ENCODE data around the gene HMX2. TPM values are rescaled to one million over a fixed set of nuclear protein-coding genes. Genes with fewer than 3 reads are reported as not detected.

The HMX2 gene
- polyA plus RNA-seq, 1 donor (not counting 4 experiments of a cell fraction or from before 2014, with no cell fraction given): not detected

DNA sequence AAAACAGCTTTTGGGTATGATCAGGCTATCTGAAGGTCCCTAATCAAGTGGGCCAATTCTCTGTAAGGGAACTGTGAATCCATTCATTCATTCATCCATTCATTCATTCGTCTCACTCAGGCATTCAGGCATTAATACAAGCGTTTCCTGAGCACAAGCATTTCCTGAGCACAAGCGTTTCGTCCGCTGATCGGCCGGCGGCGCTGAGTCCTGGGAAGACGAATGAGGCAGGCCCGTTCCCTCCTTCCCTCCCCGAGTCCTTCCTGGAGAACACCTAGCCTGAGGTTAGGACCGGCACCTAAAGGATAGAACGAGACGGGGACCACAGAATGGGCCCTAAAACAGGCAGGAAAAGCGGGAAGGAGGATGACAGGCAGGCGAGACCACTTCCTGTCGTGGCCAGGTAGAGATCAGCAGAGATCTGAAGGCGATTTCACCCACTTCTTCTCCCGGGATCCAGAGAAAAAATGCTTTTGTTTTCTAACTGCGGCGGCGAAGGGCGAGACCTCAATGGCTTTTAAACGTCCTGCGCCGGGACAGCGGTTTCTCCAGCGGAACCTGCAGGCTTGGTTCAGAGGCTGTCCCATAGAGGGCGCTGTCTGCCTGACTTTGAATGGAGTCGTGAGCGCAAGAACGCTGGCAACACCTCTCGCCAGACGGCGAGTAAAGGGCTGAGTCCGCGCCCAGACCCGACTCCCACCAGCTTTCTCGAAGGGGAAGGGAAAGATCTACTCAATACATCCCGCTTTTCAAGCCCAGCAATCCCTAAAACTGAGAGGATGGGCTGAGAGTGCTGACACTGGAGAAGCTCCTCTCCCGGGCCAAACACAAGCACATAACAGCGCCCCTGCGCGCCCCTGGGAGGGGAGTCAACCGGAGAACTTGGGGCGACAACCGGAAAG, 15.1 kb upstream of the HMX2 start:
- Histone ChIP-seq H3K27ac (ENCODE audit: control insufficient read depth, insufficient read depth, low read length) (no peak overlapping the region), H3K36me3 (ENCODE audit: control insufficient read depth in 2 of 2, extremely low read depth in 1 of 2, insufficient read depth in 2 of 2, low read length in 2 of 2) (no peaks in the 10 kb centered on the region), H3K27me3 (ENCODE audit: control insufficient read depth, extremely low read depth, insufficient read depth, low read length) (peaks cover 66% of the 10 kb centered on the region), H4K20me1 (ENCODE audit: control insufficient read depth, extremely low read depth, insufficient read depth, low read length) (no peaks in the 10 kb centered on the region), H3K9ac (ENCODE audit: control insufficient read depth, extremely low read depth, insufficient read depth, low read length) (no peak overlapping the region), H2AFZ (ENCODE audit: control insufficient read depth, low read length) (peak overlapping the region; percentile 33), H3K4me2 (ENCODE audit: control insufficient read depth, extremely low read depth, insufficient read depth, low read depth, low read length) (peak overlapping the region; percentile 76), H3K9me3 (ENCODE audit: control insufficient read depth, low read depth, low read length) (no peaks in the 10 kb centered on the region), H3K9me1 (ENCODE audit: control insufficient read depth, extremely low read depth, insufficient read depth, low read length) (no peaks in the 10 kb centered on the region), H3K4me1 (ENCODE audit: control insufficient read depth, extremely low read depth, insufficient read depth, low read length) (peaks cover 5% of the 10 kb centered on the region), H3K4me3 (ENCODE audit: control insufficient read depth in 2 of 3, extremely low read depth in 1 of 3, insufficient read depth in 2 of 3, low read depth in 1 of 3, low read length in 3 of 3) (peak overlapping the region in 2 of 3 experiments; percentile 18 to 54), H3K79me2 (ENCODE audit: control insufficient read depth, insufficient read depth, low read length) (no peaks in the 10 kb centered on the region)
- FAIRE-seq (peak; percentile 79), DNase-seq (ENCODE audit: low read depth, low spot score) (peak; percentile 36)
- TF ChIP-seq EZH2 (IDR thresholded peaks at IDR 0.05; ENCODE audit: low read length): no peak
- TF ChIP-seq, protein P1, sequence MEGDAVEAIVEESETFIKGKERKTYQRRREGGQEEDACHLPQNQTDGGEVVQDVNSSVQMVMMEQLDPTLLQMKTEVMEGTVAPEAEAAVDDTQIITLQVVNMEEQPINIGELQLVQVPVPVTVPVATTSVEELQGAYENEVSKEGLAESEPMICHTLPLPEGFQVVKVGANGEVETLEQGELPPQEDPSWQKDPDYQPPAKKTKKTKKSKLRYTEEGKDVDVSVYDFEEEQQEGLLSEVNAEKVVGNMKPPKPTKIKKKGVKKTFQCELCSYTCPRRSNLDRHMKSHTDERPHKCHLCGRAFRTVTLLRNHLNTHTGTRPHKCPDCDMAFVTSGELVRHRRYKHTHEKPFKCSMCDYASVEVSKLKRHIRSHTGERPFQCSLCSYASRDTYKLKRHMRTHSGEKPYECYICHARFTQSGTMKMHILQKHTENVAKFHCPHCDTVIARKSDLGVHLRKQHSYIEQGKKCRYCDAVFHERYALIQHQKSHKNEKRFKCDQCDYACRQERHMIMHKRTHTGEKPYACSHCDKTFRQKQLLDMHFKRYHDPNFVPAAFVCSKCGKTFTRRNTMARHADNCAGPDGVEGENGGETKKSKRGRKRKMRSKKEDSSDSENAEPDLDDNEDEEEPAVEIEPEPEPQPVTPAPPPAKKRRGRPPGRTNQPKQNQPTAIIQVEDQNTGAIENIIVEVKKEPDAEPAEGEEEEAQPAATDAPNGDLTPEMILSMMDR (optimal IDR thresholded peaks at IDR 0.05 in 1 of 3, IDR thresholded peaks at IDR 0.05 in 1 of 3, conservative IDR thresholded peaks at IDR 0.05 in 1 of 3; ENCODE audit: extremely low read depth in 1 of 3, insufficient read depth in 2 of 3, low read length in 3 of 3): peak; percentile 90 to 96 (median 90)
- dilution Hi-C loops (cut with MboI; ENCODE audit: extremely low pct_ligation_motif_present, low sequenced_read_pairs): no loop called here

DNA sequence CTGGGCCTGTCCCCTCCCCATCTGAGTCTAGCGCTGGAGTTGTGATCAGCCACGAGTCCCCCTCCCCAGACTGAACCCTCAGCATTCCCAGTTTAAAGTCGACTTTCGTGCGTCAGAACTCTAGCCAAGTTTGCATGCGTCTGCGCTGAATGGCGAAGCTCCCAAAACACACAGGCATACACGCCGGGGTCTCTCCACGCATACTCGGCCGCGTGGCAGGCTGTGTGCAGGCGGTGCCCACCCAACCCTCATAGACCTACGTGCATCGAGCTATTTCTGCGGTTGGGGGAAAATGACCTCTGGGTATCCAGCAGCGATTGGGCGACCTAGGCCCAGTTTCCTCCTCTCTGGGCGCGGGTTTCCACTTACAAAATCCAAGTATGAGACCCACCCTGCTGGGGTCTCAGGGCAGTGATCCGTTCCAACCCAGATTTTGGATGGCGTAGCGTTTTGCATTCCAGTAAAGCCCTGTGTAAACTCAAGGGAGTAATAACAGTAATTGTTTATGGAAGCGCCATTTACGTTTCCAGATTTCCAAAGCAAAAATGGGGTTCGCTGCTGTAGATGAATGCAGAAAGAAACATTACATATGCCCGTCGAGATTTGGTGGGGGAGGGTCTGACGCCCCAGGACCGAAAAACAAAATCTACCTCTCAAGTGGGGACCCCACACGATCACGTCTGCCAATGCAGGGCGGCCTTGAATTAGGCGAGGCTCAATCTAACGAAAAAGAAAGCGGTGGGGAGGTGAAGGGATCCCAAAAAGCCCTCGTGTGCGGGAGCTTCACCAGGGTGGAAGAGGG, 14.2 kb upstream of the HMX2 start:
- H3K9ac ChIP-seq (ENCODE audit: control insufficient read depth, extremely low read depth, insufficient read depth, low read length): no peak overlapping the region
- no peaks in the 10 kb centered on the region for H4K20me1 ChIP-seq (ENCODE audit: control insufficient read depth, extremely low read depth, insufficient read depth, low read length)
- H3K9me3 ChIP-seq (ENCODE audit: control insufficient read depth, low read depth, low read length): no peaks in the 10 kb centered on the region
- H3K4me2 ChIP-seq (ENCODE audit: control insufficient read depth, extremely low read depth, insufficient read depth, low read depth, low read length): peak overlapping the region; percentile 76
- H3K27ac ChIP-seq (ENCODE audit: control insufficient read depth, insufficient read depth, low read length): no peak overlapping the region
- H3K4me3 ChIP-seq (ENCODE audit: control insufficient read depth in 2 of 3, extremely low read depth in 1 of 3, insufficient read depth in 2 of 3, low read depth in 1 of 3, low read length in 3 of 3): no peak overlapping the region
- H3K9me1 ChIP-seq (ENCODE audit: control insufficient read depth, extremely low read depth, insufficient read depth, low read length): no peaks in the 10 kb centered on the region
- peaks cover 5% of the 10 kb centered on the region for H3K4me1 ChIP-seq (ENCODE audit: control insufficient read depth, extremely low read depth, insufficient read depth, low read length)
- TF ChIP-seq, protein P1 (optimal IDR thresholded peaks at IDR 0.05 in 1 of 3, IDR thresholded peaks at IDR 0.05 in 1 of 3, conservative IDR thresholded peaks at IDR 0.05 in 1 of 3; ENCODE audit: extremely low read depth in 1 of 3, insufficient read depth in 2 of 3, low read length in 3 of 3): no peak
- TF ChIP-seq EZH2 (IDR thresholded peaks at IDR 0.05; ENCODE audit: low read length): no peak
- dilution Hi-C loops (cut with MboI; ENCODE audit: extremely low pct_ligation_motif_present, low sequenced_read_pairs): no loop called here
- no peak overlapping the region for H2AFZ ChIP-seq (ENCODE audit: control insufficient read depth, low read length)
- FAIRE-seq: no peak
- H3K79me2 ChIP-seq (ENCODE audit: control insufficient read depth, insufficient read depth, low read length): no peaks in the 10 kb centered on the region
- no peaks in the 10 kb centered on the region for H3K36me3 ChIP-seq (ENCODE audit: control insufficient read depth in 2 of 2, extremely low read depth in 1 of 2, insufficient read depth in 2 of 2, low read length in 2 of 2)
- peaks cover 74% of the 10 kb centered on the region for H3K27me3 ChIP-seq (ENCODE audit: control insufficient read depth, extremely low read depth, insufficient read depth, low read length)
- DNase-seq (ENCODE audit: low read depth, low spot score): no peak
